Suprapubic skin (tissue), 4 donors: ENCODE results near the gene EYS.

Experiments
- POLR2A ChIP-seq, 2 donors: fragments of 450-650 bp; IDR thresholded peaks; one replicate each; pipeline ENCODE4 v1.6.1; 2017; ENCODE audit warnings: antibody characterized with exemption in 2 of 2, mild to moderate bottlenecking in 2 of 2, moderate library complexity in 2 of 2
- POLR2AphosphoS5 ChIP-seq, 3 donors: sonication (generic); formaldehyde crosslinking; IDR thresholded peaks; one replicate each; pipeline ENCODE4 v1.6.1; 2017; ENCODE audit warnings: antibody characterized with exemption in 3 of 3
- TF ChIP-seq, protein P1 (sequence below), 2 donors: fragments of 200-600 bp in 1 of 2; fragments of 450-650 bp in 1 of 2; sonication (generic) in 1 of 2; IDR thresholded peaks; one replicate each; pipeline ENCODE4 v1.5.1; 2016 to 2019; ENCODE audit warnings: antibody characterized with exemption in 2 of 2, mild to moderate bottlenecking in 1 of 2, moderate library complexity in 1 of 2

DNA sequence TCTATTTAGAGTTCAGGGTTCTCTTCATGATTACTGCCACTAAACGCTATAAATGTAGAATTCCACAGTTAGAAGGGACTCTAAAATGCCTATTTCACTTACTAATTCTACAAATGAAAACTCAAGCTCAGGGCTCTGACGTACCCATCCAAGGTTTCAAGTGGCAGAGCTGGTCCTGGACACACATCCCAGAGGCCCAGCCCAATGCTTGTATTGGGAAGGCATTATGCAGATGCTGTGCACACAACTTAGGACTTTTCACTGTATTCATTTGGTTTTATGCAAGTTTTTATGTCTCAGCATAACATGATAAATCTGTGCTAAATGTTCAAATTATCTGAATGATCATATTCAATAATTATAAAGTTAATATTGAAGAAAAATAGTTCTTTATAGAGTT, 1761.0 kb downstream of the EYS start:
- TF ChIP-seq, protein P1, sequence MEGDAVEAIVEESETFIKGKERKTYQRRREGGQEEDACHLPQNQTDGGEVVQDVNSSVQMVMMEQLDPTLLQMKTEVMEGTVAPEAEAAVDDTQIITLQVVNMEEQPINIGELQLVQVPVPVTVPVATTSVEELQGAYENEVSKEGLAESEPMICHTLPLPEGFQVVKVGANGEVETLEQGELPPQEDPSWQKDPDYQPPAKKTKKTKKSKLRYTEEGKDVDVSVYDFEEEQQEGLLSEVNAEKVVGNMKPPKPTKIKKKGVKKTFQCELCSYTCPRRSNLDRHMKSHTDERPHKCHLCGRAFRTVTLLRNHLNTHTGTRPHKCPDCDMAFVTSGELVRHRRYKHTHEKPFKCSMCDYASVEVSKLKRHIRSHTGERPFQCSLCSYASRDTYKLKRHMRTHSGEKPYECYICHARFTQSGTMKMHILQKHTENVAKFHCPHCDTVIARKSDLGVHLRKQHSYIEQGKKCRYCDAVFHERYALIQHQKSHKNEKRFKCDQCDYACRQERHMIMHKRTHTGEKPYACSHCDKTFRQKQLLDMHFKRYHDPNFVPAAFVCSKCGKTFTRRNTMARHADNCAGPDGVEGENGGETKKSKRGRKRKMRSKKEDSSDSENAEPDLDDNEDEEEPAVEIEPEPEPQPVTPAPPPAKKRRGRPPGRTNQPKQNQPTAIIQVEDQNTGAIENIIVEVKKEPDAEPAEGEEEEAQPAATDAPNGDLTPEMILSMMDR (IDR thresholded peaks at IDR 0.05): no peak
- no peak for TF ChIP-seq POLR2AphosphoS5 (IDR thresholded peaks at IDR 0.05)
- no peak for TF ChIP-seq POLR2A (IDR thresholded peaks at IDR 0.05)
